ENCODE results near the gene TRIO.

Gene TRIO

GRCh38 chr5:14512574-14512973 lies 369.4 kb downstream of the TRIO start:
- Histone ChIP-seq H3K4me3 (ENCODE audit: low read length) (no peak overlapping the region), H3K9me3 (ENCODE audit: insufficient read depth, low read depth, low read length) (no peaks in the 10 kb centered on the region), H3K36me3 (ENCODE audit: insufficient read depth, low read length) (peaks cover 12% of the 10 kb centered on the region), H3K4me1 (ENCODE audit: insufficient read depth, low read length) (no peaks in the 10 kb centered on the region), H3K27me3 (ENCODE audit: insufficient read depth, low read length) (no peaks in the 10 kb centered on the region), H3K27ac (ENCODE audit: low read depth, low read length) (no peak overlapping the region), H3K9ac (ENCODE audit: low read depth, low read length) (no peak overlapping the region)
- 89% methylated on average over 7 of the region's 7 CpGs for WGBS

GRCh38 chr5:14513266-14513665 lies 370.1 kb downstream of the TRIO start:
- no peaks in the 10 kb centered on the region for H3K9me3 ChIP-seq (ENCODE audit: insufficient read depth, low read depth, low read length)
- H3K27ac ChIP-seq (ENCODE audit: low read depth, low read length), result no peak overlapping the region
- no peaks in the 10 kb centered on the region for H3K4me1 ChIP-seq (ENCODE audit: insufficient read depth, low read length)
- H3K4me3 ChIP-seq (ENCODE audit: low read length), result no peak overlapping the region
- no peak overlapping the region for H3K9ac ChIP-seq (ENCODE audit: low read depth, low read length)
- no peaks in the 10 kb centered on the region for H3K27me3 ChIP-seq (ENCODE audit: insufficient read depth, low read length)
- 53% methylated on average over 11 of the region's 12 CpGs for WGBS
- H3K36me3 ChIP-seq (ENCODE audit: insufficient read depth, low read length), result peaks cover 5% of the 10 kb centered on the region

GRCh38 chr5:14516901-14517300 lies 373.8 kb downstream of the TRIO start:
- Histone ChIP-seq H3K27me3 (ENCODE audit: insufficient read depth, low read length) (no peaks in the 10 kb centered on the region), H3K4me1 (ENCODE audit: insufficient read depth, low read length) (no peaks in the 10 kb centered on the region), H3K27ac (ENCODE audit: low read depth, low read length) (no peak overlapping the region), H3K36me3 (ENCODE audit: insufficient read depth, low read length) (no peaks in the 10 kb centered on the region), H3K9me3 (ENCODE audit: insufficient read depth, low read depth, low read length) (no peaks in the 10 kb centered on the region), H3K9ac (ENCODE audit: low read depth, low read length) (no peak overlapping the region), H3K4me3 (ENCODE audit: low read length) (no peak overlapping the region)
- 72% methylated on average over 1 of the region's 3 CpGs for WGBS

GRCh38 chr5:14518638-14519037 lies 375.5 kb downstream of the TRIO start:
- Histone ChIP-seq H3K4me1 (ENCODE audit: insufficient read depth, low read length) (no peaks in the 10 kb centered on the region), H3K27ac (ENCODE audit: low read depth, low read length) (no peak overlapping the region), H3K27me3 (ENCODE audit: insufficient read depth, low read length) (no peaks in the 10 kb centered on the region), H3K4me3 (ENCODE audit: low read length) (no peak overlapping the region), H3K36me3 (ENCODE audit: insufficient read depth, low read length) (no peaks in the 10 kb centered on the region), H3K9me3 (ENCODE audit: insufficient read depth, low read depth, low read length) (no peaks in the 10 kb centered on the region), H3K9ac (ENCODE audit: low read depth, low read length) (no peak overlapping the region)
- 92% methylated on average over 3 of the region's 7 CpGs for WGBS

DNA sequence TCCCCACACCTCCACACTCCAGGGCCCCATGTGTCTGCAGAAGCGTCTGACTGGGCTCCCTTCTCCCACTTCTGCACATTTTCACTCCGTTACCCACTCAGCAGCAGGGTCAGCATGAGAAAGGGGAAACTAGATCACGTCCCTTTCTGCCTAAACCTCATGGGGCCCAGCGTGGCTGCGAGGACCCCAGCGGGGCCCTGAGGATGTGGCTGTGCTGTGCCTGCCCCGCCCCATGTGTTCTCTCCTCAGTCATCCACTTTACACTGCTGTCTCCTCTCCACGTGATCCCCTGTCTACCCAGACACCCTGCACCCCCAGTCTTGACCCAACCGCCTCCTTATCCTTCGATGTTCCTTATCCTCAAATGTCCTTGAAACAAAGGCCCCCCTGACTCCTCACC lies 378.6 kb downstream of the TRIO start:
- H3K36me3 ChIP-seq (ENCODE audit: insufficient read depth, low read length), result no peaks in the 10 kb centered on the region
- 90% methylated on average over 10 of the region's 10 CpGs for WGBS
- no peaks in the 10 kb centered on the region for H3K27me3 ChIP-seq (ENCODE audit: insufficient read depth, low read length)
- no peak overlapping the region for H3K27ac ChIP-seq (ENCODE audit: low read depth, low read length)
- H3K9me3 ChIP-seq (ENCODE audit: insufficient read depth, low read depth, low read length), result no peaks in the 10 kb centered on the region
- H3K4me3 ChIP-seq (ENCODE audit: low read length), result no peak overlapping the region
- no peak overlapping the region for H3K9ac ChIP-seq (ENCODE audit: low read depth, low read length)
- H3K4me1 ChIP-seq (ENCODE audit: insufficient read depth, low read length), result no peaks in the 10 kb centered on the region

DNA sequence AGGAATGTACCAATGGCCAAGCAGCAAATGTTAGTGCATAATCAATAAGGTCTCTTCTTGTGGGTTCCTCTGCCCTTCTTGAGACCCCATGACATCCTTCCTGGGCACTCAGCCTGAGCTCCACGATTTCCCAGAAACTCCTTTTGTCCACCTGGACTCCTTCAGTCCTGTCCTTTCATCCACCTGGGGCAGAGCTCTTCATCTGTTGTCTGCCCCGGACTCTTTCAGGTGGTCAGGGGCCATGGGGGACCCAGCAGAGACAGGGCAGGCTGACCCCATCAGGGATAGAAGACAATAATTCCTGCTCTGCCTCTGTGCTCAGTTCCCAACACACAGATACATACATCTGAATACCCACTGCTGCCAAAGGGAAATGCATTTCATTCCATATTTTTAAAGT lies 379.6 kb downstream of the TRIO start:
- Histone ChIP-seq H3K4me3 (ENCODE audit: low read length) (no peak overlapping the region), H3K4me1 (ENCODE audit: insufficient read depth, low read length) (no peaks in the 10 kb centered on the region), H3K36me3 (ENCODE audit: insufficient read depth, low read length) (no peaks in the 10 kb centered on the region), H3K27ac (ENCODE audit: low read depth, low read length) (no peak overlapping the region), H3K27me3 (ENCODE audit: insufficient read depth, low read length) (no peaks in the 10 kb centered on the region), H3K9me3 (ENCODE audit: insufficient read depth, low read depth, low read length) (no peaks in the 10 kb centered on the region), H3K9ac (ENCODE audit: low read depth, low read length) (no peak overlapping the region)
- WGBS, result 91% methylated on average over 2 of the region's 2 CpGs

- H3K9me3 ChIP-seq (ENCODE audit: insufficient read depth, low read depth, low read length), result no peaks in the 10 kb centered on the region
- H3K4me3 ChIP-seq (ENCODE audit: low read length), result no peak overlapping the region
- H3K36me3 ChIP-seq (ENCODE audit: insufficient read depth, low read length), result no peaks in the 10 kb centered on the region
- 95% methylated on average over 12 of the region's 12 CpGs for WGBS
- H3K27me3 ChIP-seq (ENCODE audit: insufficient read depth, low read length), result no peaks in the 10 kb centered on the region
- H3K9ac ChIP-seq (ENCODE audit: low read depth, low read length), result no peak overlapping the region
- H3K4me1 ChIP-seq (ENCODE audit: insufficient read depth, low read length), result no peaks in the 10 kb centered on the region
- no peak overlapping the region for H3K27ac ChIP-seq (ENCODE audit: low read depth, low read length)
Measured at GRCh38 chr5:14523243-14524034, 380.3 kb downstream of the TRIO start.

DNA sequence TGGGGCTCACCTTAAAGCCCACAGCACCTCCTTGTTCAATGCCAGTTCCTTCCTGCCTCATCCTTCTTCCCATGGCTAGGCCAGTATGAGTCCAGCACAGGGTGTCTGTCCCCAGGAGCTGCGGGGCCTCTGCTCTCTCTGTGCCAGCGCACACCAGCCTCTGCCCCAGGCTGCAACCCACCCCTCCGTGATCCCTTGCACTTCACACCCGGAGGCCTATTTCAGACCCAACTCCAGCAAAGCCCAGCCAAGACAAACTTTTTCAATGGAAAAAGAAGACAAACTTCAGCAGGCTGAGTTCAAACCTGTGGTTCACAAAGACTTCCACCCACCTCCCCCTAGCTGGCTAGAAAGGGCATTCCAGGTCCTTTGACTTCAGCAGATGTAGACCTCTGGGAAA lies 382.3 kb downstream of the TRIO start:
- 95% methylated on average over 4 of the region's 4 CpGs for WGBS
- Histone ChIP-seq H3K4me3 (ENCODE audit: low read length) (no peak overlapping the region), H3K27ac (ENCODE audit: low read depth, low read length) (no peak overlapping the region)

DNA sequence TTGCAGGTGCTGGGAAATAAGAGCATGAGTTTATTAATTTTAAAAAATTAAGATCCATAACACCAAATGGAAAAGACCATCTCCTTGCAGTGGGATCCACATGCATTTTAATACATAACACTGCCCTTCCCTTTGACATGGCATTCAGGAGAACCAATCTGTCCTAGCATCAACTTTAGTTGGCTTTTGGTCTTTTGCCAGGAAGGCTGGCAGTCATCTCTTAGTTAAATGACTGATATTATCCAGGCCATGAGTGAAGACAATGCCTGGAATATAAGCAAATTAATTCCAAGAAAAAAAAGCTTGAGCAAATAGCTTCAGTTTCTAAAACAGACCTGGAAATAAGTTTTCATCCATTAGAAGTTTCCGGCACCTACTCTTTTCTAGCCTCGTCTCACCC lies 383.4 kb downstream of the TRIO start:
- H3K9ac ChIP-seq (ENCODE audit: low read depth, low read length), result no peak overlapping the region
- H3K9me3 ChIP-seq (ENCODE audit: insufficient read depth, low read depth, low read length), result no peaks in the 10 kb centered on the region
- H3K27ac ChIP-seq (ENCODE audit: low read depth, low read length), result no peak overlapping the region
- H3K4me3 ChIP-seq (ENCODE audit: low read length), result no peak overlapping the region
- no peaks in the 10 kb centered on the region for H3K4me1 ChIP-seq (ENCODE audit: insufficient read depth, low read length)
- no peaks in the 10 kb centered on the region for H3K27me3 ChIP-seq (ENCODE audit: insufficient read depth, low read length)
- H3K36me3 ChIP-seq (ENCODE audit: insufficient read depth, low read length), result no peaks in the 10 kb centered on the region
- WGBS, result 92% methylated on average over 2 of the region's 2 CpGs

More for the DNA sequence above, 382.3 kb downstream of the TRIO start:
- no peak overlapping the region for H3K9ac ChIP-seq (ENCODE audit: low read depth, low read length)
- no peaks in the 10 kb centered on the region for H3K27me3 ChIP-seq (ENCODE audit: insufficient read depth, low read length)
- H3K36me3 ChIP-seq (ENCODE audit: insufficient read depth, low read length), result no peaks in the 10 kb centered on the region
- no peaks in the 10 kb centered on the region for H3K9me3 ChIP-seq (ENCODE audit: insufficient read depth, low read depth, low read length)
- H3K4me1 ChIP-seq (ENCODE audit: insufficient read depth, low read length), result no peaks in the 10 kb centered on the region

DNA sequence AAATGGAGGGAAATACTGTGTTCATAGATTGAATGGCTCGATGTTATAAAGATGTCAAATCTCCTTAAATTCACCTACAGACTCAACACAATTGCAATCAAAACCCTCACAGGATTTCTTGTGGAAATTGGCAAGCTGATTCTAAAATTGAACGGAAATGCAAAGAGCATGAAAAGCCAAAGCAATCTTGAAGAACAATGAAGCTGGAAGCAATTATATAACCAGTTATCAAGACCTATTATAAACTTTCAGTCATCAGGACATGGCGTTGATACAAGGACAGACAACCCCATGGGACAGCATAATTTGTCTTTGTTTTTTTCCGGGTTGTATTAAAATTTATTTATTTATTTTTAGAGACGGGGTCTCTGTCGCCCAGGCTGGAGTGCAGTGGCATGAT lies 385.0 kb downstream of the TRIO start:
- Histone ChIP-seq H3K4me3 (ENCODE audit: low read length) (no peak overlapping the region), H3K36me3 (ENCODE audit: insufficient read depth, low read length) (no peaks in the 10 kb centered on the region), H3K27me3 (ENCODE audit: insufficient read depth, low read length) (no peaks in the 10 kb centered on the region), H3K9ac (ENCODE audit: low read depth, low read length) (no peak overlapping the region), H3K27ac (ENCODE audit: low read depth, low read length) (no peak overlapping the region), H3K4me1 (ENCODE audit: insufficient read depth, low read length) (no peaks in the 10 kb centered on the region), H3K9me3 (ENCODE audit: insufficient read depth, low read depth, low read length) (no peaks in the 10 kb centered on the region)
- 90% methylated on average over 5 of the region's 6 CpGs for WGBS

DNA sequence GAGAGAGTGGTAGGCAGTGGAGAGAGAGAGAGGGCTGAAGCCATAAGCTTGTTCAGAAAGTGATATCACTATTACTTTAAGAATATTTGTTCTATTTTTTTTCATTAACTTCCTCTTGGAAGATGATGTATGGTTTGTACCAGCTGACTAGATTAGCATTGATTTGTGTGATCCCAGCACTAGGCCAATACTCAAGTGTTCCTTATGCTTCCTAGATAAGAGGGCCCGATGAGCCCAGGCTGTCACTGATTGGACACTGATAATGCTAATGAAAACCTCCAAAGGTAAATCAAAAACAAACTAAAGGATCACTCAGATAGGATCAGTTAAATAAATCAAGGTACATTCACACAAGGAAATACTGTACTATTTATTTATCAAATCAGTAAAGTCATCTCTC lies 385.8 kb downstream of the TRIO start:
- Histone ChIP-seq H3K9ac (ENCODE audit: low read depth, low read length) (no peak overlapping the region), H3K27ac (ENCODE audit: low read depth, low read length) (no peak overlapping the region), H3K27me3 (ENCODE audit: insufficient read depth, low read length) (no peaks in the 10 kb centered on the region), H3K4me3 (ENCODE audit: low read length) (no peak overlapping the region), H3K9me3 (ENCODE audit: insufficient read depth, low read depth, low read length) (no peaks in the 10 kb centered on the region), H3K4me1 (ENCODE audit: insufficient read depth, low read length) (no peaks in the 10 kb centered on the region), H3K36me3 (ENCODE audit: insufficient read depth, low read length) (no peaks in the 10 kb centered on the region)
- WGBS, result 88% methylated on average over 1 of the region's 1 CpG

DNA sequence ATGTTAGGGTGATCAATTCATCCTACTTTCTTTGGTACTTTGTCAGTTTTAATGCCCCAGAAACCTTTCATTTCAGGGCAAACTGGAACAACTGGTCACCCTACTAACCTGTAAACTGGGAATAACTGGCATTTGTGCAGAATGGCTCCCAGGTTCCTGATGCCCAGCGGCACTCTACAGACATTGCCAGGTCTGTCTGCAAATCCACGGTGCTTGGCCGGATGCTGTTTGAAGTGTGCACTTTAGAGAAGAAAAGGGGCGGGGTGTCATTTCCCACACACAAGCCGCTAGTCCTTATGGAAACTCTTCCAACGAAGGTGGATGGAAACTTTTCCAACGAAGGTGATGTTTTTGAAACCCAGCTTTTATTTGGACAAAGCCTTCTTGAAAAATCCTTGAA lies 388.5 kb downstream of the TRIO start:
- Histone ChIP-seq H3K9me3 (ENCODE audit: insufficient read depth, low read depth, low read length) (no peaks in the 10 kb centered on the region), H3K4me3 (ENCODE audit: low read length) (no peak overlapping the region), H3K27ac (ENCODE audit: low read depth, low read length) (no peak overlapping the region), H3K9ac (ENCODE audit: low read depth, low read length) (no peak overlapping the region), H3K27me3 (ENCODE audit: insufficient read depth, low read length) (no peaks in the 10 kb centered on the region), H3K36me3 (ENCODE audit: insufficient read depth, low read length) (no peaks in the 10 kb centered on the region), H3K4me1 (ENCODE audit: insufficient read depth, low read length) (no peaks in the 10 kb centered on the region)
- WGBS, result 96% methylated on average over 7 of the region's 7 CpGs
